ENCODE data around the gene PRKCZ. TPM values are rescaled to one million over a fixed set of nuclear protein-coding genes. Genes with fewer than 3 reads are reported as not detected.

Gene PRKCZ
- total RNA-seq, 1 donor from 2014 or later, result 32.6 TPM

DNA sequence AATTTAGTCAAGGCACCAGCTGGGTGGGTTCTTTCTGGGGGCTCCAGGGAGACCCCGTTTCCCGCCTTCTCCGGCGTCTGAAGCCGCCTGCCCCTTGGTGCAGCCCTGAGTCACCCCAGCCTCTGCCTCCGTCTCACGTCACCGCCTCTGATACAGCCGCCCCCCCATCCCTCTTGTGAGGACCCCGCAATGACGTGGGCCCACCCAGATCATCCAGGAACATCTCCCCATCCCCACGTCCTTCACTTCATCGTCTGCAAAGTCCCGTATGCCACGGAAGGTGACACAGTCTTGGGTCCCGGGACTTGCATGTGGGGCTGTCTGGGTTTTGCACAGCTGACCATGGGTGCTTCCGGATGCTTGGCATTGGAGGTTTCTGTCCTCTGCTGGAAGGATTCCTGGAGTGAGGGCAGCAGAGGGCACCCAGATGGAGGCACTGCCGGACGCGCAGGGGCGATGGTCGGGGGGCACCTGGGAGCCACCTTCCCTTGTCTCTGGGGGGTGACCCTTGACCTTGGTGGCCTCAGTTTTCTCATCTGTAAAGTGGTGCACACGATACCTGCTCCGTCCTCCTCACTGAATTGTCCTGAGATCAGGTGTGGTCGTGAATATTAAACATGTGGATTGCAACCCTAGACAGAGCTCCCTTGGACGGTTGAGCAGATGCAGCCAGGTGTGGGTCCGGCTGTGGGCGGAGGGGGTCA is 58.8 kb downstream of the PRKCZ start:
- Histone ChIP-seq H3K36me3 (ENCODE audit: insufficient read depth, low read length) (no peaks in the 10 kb centered on the region), H3K9ac (ENCODE audit: low read length) (no peak overlapping the region), H3K4me2 (ENCODE audit: low read length) (no peak overlapping the region), H3K4me3 (ENCODE audit: insufficient read depth, low read depth, low read length) (no peak overlapping the region), H3K9me3 (ENCODE audit: insufficient read depth, low read depth, low read length) (no peaks in the 10 kb centered on the region), H3K4me1 (ENCODE audit: insufficient read depth, low read length) (no peaks in the 10 kb centered on the region), H3K27me3 (ENCODE audit: insufficient read depth, low read length) (no peaks in the 10 kb centered on the region), H3K27ac (ENCODE audit: low read depth, low read length) (no peak overlapping the region), H2AFZ (ENCODE audit: low read depth, low read length) (no peak overlapping the region), H3K79me2 (ENCODE audit: insufficient read depth, low read length) (no peaks in the 10 kb centered on the region), H4K20me1 (ENCODE audit: insufficient read depth, low read length) (no peaks in the 10 kb centered on the region)
- DNase-seq (ENCODE audit: low read depth) (no peak), FAIRE-seq (no peak)
- Mint-ChIP-seq H3K4me1 (ENCODE audit: low read depth, unreplicated experiment) (no peaks in the 10 kb centered on the region), H3K27ac (ENCODE audit: unreplicated experiment) (no peak overlapping the region), H3K27me3 (ENCODE audit: low read depth, unreplicated experiment) (peaks cover 1% of the 10 kb centered on the region), H3K36me3 (ENCODE audit: low read depth, unreplicated experiment) (peaks cover 11% of the 10 kb centered on the region), H3K4me3 (ENCODE audit: unreplicated experiment) (no peak overlapping the region), H3K9me3 (ENCODE audit: unreplicated experiment) (no peaks in the 10 kb centered on the region)
- no peak for TF ChIP-seq EZH2 (IDR thresholded peaks at IDR 0.05; ENCODE audit: insufficient read depth, low read length)
- TF ChIP-seq, protein P1, sequence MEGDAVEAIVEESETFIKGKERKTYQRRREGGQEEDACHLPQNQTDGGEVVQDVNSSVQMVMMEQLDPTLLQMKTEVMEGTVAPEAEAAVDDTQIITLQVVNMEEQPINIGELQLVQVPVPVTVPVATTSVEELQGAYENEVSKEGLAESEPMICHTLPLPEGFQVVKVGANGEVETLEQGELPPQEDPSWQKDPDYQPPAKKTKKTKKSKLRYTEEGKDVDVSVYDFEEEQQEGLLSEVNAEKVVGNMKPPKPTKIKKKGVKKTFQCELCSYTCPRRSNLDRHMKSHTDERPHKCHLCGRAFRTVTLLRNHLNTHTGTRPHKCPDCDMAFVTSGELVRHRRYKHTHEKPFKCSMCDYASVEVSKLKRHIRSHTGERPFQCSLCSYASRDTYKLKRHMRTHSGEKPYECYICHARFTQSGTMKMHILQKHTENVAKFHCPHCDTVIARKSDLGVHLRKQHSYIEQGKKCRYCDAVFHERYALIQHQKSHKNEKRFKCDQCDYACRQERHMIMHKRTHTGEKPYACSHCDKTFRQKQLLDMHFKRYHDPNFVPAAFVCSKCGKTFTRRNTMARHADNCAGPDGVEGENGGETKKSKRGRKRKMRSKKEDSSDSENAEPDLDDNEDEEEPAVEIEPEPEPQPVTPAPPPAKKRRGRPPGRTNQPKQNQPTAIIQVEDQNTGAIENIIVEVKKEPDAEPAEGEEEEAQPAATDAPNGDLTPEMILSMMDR (IDR thresholded peaks at IDR 0.05; ENCODE audit: insufficient read depth, low read depth, low read length), result no peak

DNA sequence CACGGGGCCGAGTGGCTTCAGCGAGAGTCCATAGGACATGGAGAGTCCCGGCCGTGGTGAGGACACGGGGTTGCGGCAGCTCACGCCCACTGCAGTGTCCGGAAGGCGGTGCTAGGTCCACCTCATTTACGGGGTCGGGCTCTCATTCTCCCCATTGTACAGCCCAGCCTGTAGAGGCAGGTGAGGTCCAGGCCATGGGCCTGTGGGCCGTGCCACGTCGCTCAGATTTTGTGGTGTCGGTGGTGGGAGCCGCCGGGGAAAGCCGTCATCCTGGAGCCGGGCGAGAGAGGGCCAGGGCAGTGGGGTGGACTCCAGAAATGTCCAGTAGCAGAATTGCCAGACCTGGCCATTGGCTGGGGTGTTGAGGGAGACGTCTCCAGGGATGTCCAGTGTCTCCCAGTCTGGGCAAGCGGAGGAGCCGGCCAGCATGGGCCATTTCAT is 59.4 kb downstream of the PRKCZ start:
- Histone ChIP-seq H3K9ac (ENCODE audit: low read length) (no peak overlapping the region), H3K4me3 (ENCODE audit: insufficient read depth, low read depth, low read length) (no peak overlapping the region), H2AFZ (ENCODE audit: low read depth, low read length) (no peak overlapping the region), H3K4me2 (ENCODE audit: low read length) (no peak overlapping the region), H3K27me3 (ENCODE audit: insufficient read depth, low read length) (no peaks in the 10 kb centered on the region), H3K36me3 (ENCODE audit: insufficient read depth, low read length) (no peaks in the 10 kb centered on the region), H3K79me2 (ENCODE audit: insufficient read depth, low read length) (no peaks in the 10 kb centered on the region), H4K20me1 (ENCODE audit: insufficient read depth, low read length) (no peaks in the 10 kb centered on the region), H3K4me1 (ENCODE audit: insufficient read depth, low read length) (no peaks in the 10 kb centered on the region), H3K27ac (ENCODE audit: low read depth, low read length) (no peak overlapping the region), H3K9me3 (ENCODE audit: insufficient read depth, low read depth, low read length) (no peaks in the 10 kb centered on the region)
- Mint-ChIP-seq H3K36me3 (ENCODE audit: low read depth, unreplicated experiment) (peaks cover 14% of the 10 kb centered on the region), H3K4me1 (ENCODE audit: low read depth, unreplicated experiment) (no peaks in the 10 kb centered on the region), H3K27ac (ENCODE audit: unreplicated experiment) (no peak overlapping the region), H3K27me3 (ENCODE audit: low read depth, unreplicated experiment) (peaks cover 1% of the 10 kb centered on the region), H3K9me3 (ENCODE audit: unreplicated experiment) (no peaks in the 10 kb centered on the region), H3K4me3 (ENCODE audit: unreplicated experiment) (no peak overlapping the region)
- FAIRE-seq (no peak), DNase-seq (ENCODE audit: low read depth) (no peak)
- no peak for TF ChIP-seq EZH2 (IDR thresholded peaks at IDR 0.05; ENCODE audit: insufficient read depth, low read length)
- TF ChIP-seq, protein P1 (IDR thresholded peaks at IDR 0.05; ENCODE audit: insufficient read depth, low read depth, low read length), result no peak

DNA sequence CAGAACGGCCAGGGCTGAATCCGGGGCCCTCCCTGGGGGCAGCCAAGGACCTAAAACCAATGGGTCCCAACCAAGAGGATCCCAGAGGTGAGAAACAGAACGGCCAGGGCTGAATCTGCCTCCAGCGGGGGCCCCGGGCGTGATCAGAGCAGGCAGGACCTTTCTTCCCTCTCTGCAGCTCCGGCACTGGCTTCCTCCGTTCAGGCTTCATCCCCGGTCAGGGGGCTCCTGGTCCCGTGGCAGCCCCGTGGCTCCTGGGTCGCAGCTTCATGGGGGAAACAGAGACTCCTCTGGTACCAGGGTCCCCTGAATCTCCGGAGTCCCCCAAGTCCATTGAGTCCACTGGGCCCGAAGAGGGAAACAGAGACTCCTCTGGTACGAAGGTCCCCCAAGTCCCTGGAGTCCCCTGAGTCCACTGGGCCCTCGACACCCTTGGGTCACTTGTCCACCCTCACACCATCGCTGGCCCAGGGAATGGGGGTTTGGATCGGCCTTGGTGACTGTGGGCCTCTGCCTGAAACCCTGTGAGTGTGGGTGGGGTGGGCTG is 60.1 kb downstream of the PRKCZ start:
- Mint-ChIP-seq H3K27ac (ENCODE audit: unreplicated experiment) (no peak overlapping the region), H3K9me3 (ENCODE audit: unreplicated experiment) (no peaks in the 10 kb centered on the region), H3K4me1 (ENCODE audit: low read depth, unreplicated experiment) (no peaks in the 10 kb centered on the region), H3K27me3 (ENCODE audit: low read depth, unreplicated experiment) (peaks cover 1% of the 10 kb centered on the region), H3K36me3 (ENCODE audit: low read depth, unreplicated experiment) (peaks cover 14% of the 10 kb centered on the region), H3K4me3 (ENCODE audit: unreplicated experiment) (no peak overlapping the region)
- Histone ChIP-seq H3K4me3 (ENCODE audit: insufficient read depth, low read depth, low read length) (no peak overlapping the region), H3K4me1 (ENCODE audit: insufficient read depth, low read length) (no peaks in the 10 kb centered on the region), H2AFZ (ENCODE audit: low read depth, low read length) (no peak overlapping the region), H3K36me3 (ENCODE audit: insufficient read depth, low read length) (no peaks in the 10 kb centered on the region), H3K9me3 (ENCODE audit: insufficient read depth, low read depth, low read length) (no peaks in the 10 kb centered on the region), H4K20me1 (ENCODE audit: insufficient read depth, low read length) (peaks cover 3% of the 10 kb centered on the region), H3K79me2 (ENCODE audit: insufficient read depth, low read length) (no peaks in the 10 kb centered on the region), H3K27ac (ENCODE audit: low read depth, low read length) (no peak overlapping the region), H3K4me2 (ENCODE audit: low read length) (no peak overlapping the region), H3K27me3 (ENCODE audit: insufficient read depth, low read length) (peaks cover 5% of the 10 kb centered on the region), H3K9ac (ENCODE audit: low read length) (no peak overlapping the region)
- no peak for FAIRE-seq
- DNase-seq (ENCODE audit: low read depth), result no peak
- no peak for TF ChIP-seq EZH2 (IDR thresholded peaks at IDR 0.05; ENCODE audit: insufficient read depth, low read length)
- TF ChIP-seq, protein P1 (IDR thresholded peaks at IDR 0.05; ENCODE audit: insufficient read depth, low read depth, low read length), result no peak

All from astrocyte (in vitro differentiated cells and primary cell).